IMR-90 (cell line): ENCODE measurements around the gene SEPTIN8. TPM values are rescaled to one million over a fixed set of nuclear protein-coding genes. Genes with fewer than 3 reads are reported as not detected.
"Not testable (repeated sequence)": the region's sequence is repeated elsewhere in the genome, so short reads cannot be mapped to it uniquely, and the experiment has no call there.

Source experiments
- ATAC-seq: fragments of 200-7000 bp; cut with Tn5 transposase; 2 replicates; pipeline ENCODE4 v1.9.1; 2020; ENCODE audit warnings: low read depth, mild to moderate bottlenecking, moderate library complexity
- BruUV-seq: library from RNA; stranded (reverse); fragments of 400-500 nt; replicated peaks from 2 replicates; lab custom pipeline; 2021; lab: Mats Ljungman, UMichigan
- CTCF ChIA-PET: fragments of 300-600 bp; formaldehyde crosslinking; extraction: SDS; loops from one replicate; lab custom pipeline; 2021; ENCODE audit warnings: antibody characterized with exemption; lab: Yijun Ruan, JAX
- POLR2A ChIA-PET: fragments of 300-600 bp; sonication (Branson Sonifier 250); formaldehyde crosslinking; loops from one replicate; lab custom pipeline; 2022; ENCODE audit warnings: antibody characterized with exemption; ENCODE audit not compliant: unreplicated experiment; lab: Charles Lee
- DNase-seq: peaks from one replicate; pipeline ENCODE4 v3.0.0; 2013
- H2AFZ ChIP-seq: replicated peaks from 2 replicates; pipeline ENCODE3; 2013; ENCODE audit warnings: low read length, mild to moderate bottlenecking; ENCODE audit not compliant: poor library complexity
- H2AK5ac ChIP-seq: 2 replicates; pipeline ENCODE4 v1.6.1; 2013; ENCODE audit warnings: low read depth, low read length, inconsistent platforms
- H2AK9ac ChIP-seq: replicated peaks from 2 replicates; pipeline ENCODE3; 2013; ENCODE audit warnings: mild to moderate bottlenecking, low read depth, low read length, moderate library complexity; ENCODE audit not compliant: poor library complexity
- H2BK120ac ChIP-seq: 2 replicates; pipeline ENCODE4 v1.6.1; 2013; ENCODE audit warnings: low read depth, low read length, inconsistent platforms
- H2BK15ac ChIP-seq: 3 replicates; pipeline ENCODE4 v1.6.1; 2013; ENCODE audit warnings: low read depth, low read length, inconsistent platforms
- H2BK20ac ChIP-seq: 2 replicates; pipeline ENCODE4 v1.6.1; 2013; ENCODE audit warnings: low read depth, mild to moderate bottlenecking, inconsistent platforms, low read length, moderate library complexity
- H2BK5ac ChIP-seq: 2 replicates; pipeline ENCODE4 v1.6.1; 2013; ENCODE audit warnings: mild to moderate bottlenecking, low read depth, low read length, inconsistent platforms; ENCODE audit not compliant: poor library complexity, severe bottlenecking
- H3K14ac ChIP-seq: replicated peaks from 2 replicates; pipeline ENCODE4 v1.6.1; 2013; ENCODE audit warnings: low read depth, low read length, inconsistent platforms
- H3K18ac ChIP-seq: 2 replicates; pipeline ENCODE4 v1.6.1; 2013; ENCODE audit warnings: low read depth, low read length, control low read depth
- H3K23ac ChIP-seq: 2 replicates; pipeline ENCODE4 v1.6.1; 2013; ENCODE audit warnings: low read depth, low read length, inconsistent platforms
- H3K27ac ChIP-seq: 2 replicates; pipeline ENCODE4 v1.5.1; 2013; ENCODE audit warnings: mild to moderate bottlenecking, control low read depth, low read length; ENCODE audit not compliant: insufficient read depth
- H3K27me3 ChIP-seq: 2 replicates; pipeline ENCODE4 v1.6.1; 2013; ENCODE audit warnings: low read length; ENCODE audit not compliant: control insufficient read depth, insufficient read depth
- H3K36me3 ChIP-seq: 2 replicates; pipeline ENCODE4 v1.6.1; 2013; ENCODE audit warnings: low read length, mixed read lengths; ENCODE audit not compliant: control insufficient read depth, insufficient read depth
- H3K4ac ChIP-seq: 2 replicates; pipeline ENCODE4 v1.6.1; 2013; ENCODE audit warnings: low read depth, low read length, inconsistent platforms
- H3K4me1 ChIP-seq: 2 replicates; pipeline ENCODE4 v1.6.1; 2013; ENCODE audit warnings: low read length, mixed read lengths; ENCODE audit not compliant: control insufficient read depth, insufficient read depth
- H3K4me2 ChIP-seq: 2 replicates; pipeline ENCODE4 v1.6.1; 2013; ENCODE audit warnings: low read depth, mild to moderate bottlenecking, control low read depth, low read length, moderate library complexity
- H3K4me3 ChIP-seq: 2 replicates; pipeline ENCODE4 v1.5.1; 2013; ENCODE audit warnings: low read depth, mild to moderate bottlenecking, control low read depth, low read length, moderate library complexity; ENCODE audit not compliant: insufficient read depth
- H3K56ac ChIP-seq: 2 replicates; pipeline ENCODE4 v1.6.1; 2013; ENCODE audit warnings: low read length, inconsistent platforms; ENCODE audit not compliant: insufficient read depth; ENCODE audit errors: extremely low read depth
- H3K79me1 ChIP-seq, 2 experiments: 2 replicates each; pipeline ENCODE4 v1.6.1; 2013; ENCODE audit warnings: low read length in 2 of 2, inconsistent platforms in 1 of 2, low read depth in 1 of 2
- H3K9ac ChIP-seq: 2 replicates; pipeline ENCODE4 v1.6.1; 2013; ENCODE audit warnings: low read depth, low read length, control low read depth
- H3K9me1 ChIP-seq: 2 replicates; pipeline ENCODE4 v1.6.1; 2013; ENCODE audit warnings: low read length, inconsistent platforms; ENCODE audit not compliant: insufficient read depth
- H3K9me3 ChIP-seq: 2 replicates; pipeline ENCODE4 v1.6.1; 2013; ENCODE audit warnings: low read length; ENCODE audit not compliant: control insufficient read depth, insufficient read depth
- H4K20me1 ChIP-seq: 2 replicates; pipeline ENCODE4 v1.6.1; 2013; ENCODE audit warnings: low read length, inconsistent platforms; ENCODE audit not compliant: insufficient read depth
- H4K5ac ChIP-seq: 2 replicates; pipeline ENCODE4 v1.6.1; 2013; ENCODE audit warnings: mild to moderate bottlenecking, low read depth, low read length, control low read depth
- H4K8ac ChIP-seq, 2 experiments: 2 replicates each; pipeline ENCODE4 v1.6.1; 2013; ENCODE audit warnings: low read depth in 2 of 2, low read length in 2 of 2, control low read depth in 1 of 2, inconsistent platforms in 1 of 2
- H4K91ac ChIP-seq: 2 replicates; pipeline ENCODE4 v1.6.1; 2013; ENCODE audit warnings: low read depth, low read length, inconsistent platforms; ENCODE audit not compliant: insufficient read depth
- WGBS, 2 experiments: methylation state at CpG; one replicate each; pipeline versions ENCODE4 v1.1.5 to v1.1.7; 2013; ENCODE audit warnings: missing lambda C conversion rate in 2 of 2; ENCODE audit not compliant: insufficient read length in 1 of 2; ENCODE audit errors: extremely low coverage in 2 of 2; 5-methylcytosine and 5-hydroxymethylcytosine counted together
- dilution Hi-C: fragments of 300-500 bp; cut with HindIII; formaldehyde crosslinking; loops from one replicate; pipeline ENCODE4 v1.14.3; 2018; ENCODE audit warnings: low sequenced_read_pairs; ENCODE audit not compliant: unreplicated experiment
- in situ Hi-C: fragments of 300-500 bp; cut with MboI; formaldehyde crosslinking; loops from 3 replicates; pipeline ENCODE4 v1.14.3; 2019; ENCODE audit warnings: low sequenced_read_pairs, inconsistent platforms, mixed read lengths
- intact Hi-C: fragments of 100-400 bp; cut with micrococcal nuclease; formaldehyde crosslinking; loops from 2 replicates; pipeline ENCODE4 v1.10.0; 2022
- polyA plus RNA-seq, 3 experiments: library from polyadenylated mRNA; depleted of rRNA; stranded (reverse); fragments of >200 nt; gene quantifications; 2 replicates each; pipeline ENCODE4 v1.2.3, GENCODE V29; 2012; ENCODE audit warnings: low replicate concordance in 1 of 3
- total RNA-seq: library from RNA; depleted of rRNA; stranded (reverse); fragments of >200 nt; gene quantifications from 2 replicates; pipeline ENCODE4 v1.2.3, GENCODE V29; 2012

SEPTIN8 gene
- total and polyA plus RNA-seq, 2 of the 4 experiments (the other 2 are of a cell fraction), result 56.2 to 67.2 TPM

DNA sequence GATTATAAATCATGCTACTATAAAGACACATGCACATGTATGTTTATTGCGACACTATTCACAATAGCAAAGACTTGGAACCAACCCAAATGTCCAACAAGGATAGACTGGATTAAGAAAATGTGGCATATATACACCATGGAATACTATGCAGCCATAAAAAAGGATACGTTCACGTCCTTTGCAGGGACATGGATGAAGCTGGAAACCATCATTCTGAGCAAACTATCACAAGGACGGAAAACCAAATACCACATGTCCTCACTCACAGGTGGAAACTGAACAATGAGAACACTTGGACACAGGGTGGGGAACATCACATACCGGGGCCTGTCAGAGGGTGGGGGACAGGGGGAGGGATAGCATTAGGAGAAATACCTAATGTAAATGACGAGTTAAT is 28.8 kb upstream of the SEPTIN8 start:
- DNase-seq, H4K20me1 ChIP-seq, H3K36me3 ChIP-seq, BruUV-seq, H2BK5ac ChIP-seq, H3K56ac ChIP-seq, in situ Hi-C loops, H2BK20ac ChIP-seq, POLR2A ChIA-PET, H2AK5ac ChIP-seq, H3K4ac ChIP-seq, intact Hi-C loops, dilution Hi-C loops, H2AK9ac ChIP-seq, H3K9me3 ChIP-seq, H3K4me3 ChIP-seq, H4K5ac ChIP-seq, H4K8ac ChIP-seq, H3K4me2 ChIP-seq, H3K79me1 ChIP-seq, H2BK120ac ChIP-seq, H3K14ac ChIP-seq, CTCF ChIA-PET, H2BK15ac ChIP-seq, H4K91ac ChIP-seq, H2AFZ ChIP-seq, H3K27ac ChIP-seq, H3K9me1 ChIP-seq, H3K4me1 ChIP-seq, H3K18ac ChIP-seq, H3K23ac ChIP-seq, H3K9ac ChIP-seq, ATAC-seq: not testable (repeated sequence)
- H3K27me3 ChIP-seq, result peaks cover 27% of the 10 kb centered on the region
- no CpG with 5 or more reads among the region's 6 CpGs for WGBS, 2 experiments

DNA sequence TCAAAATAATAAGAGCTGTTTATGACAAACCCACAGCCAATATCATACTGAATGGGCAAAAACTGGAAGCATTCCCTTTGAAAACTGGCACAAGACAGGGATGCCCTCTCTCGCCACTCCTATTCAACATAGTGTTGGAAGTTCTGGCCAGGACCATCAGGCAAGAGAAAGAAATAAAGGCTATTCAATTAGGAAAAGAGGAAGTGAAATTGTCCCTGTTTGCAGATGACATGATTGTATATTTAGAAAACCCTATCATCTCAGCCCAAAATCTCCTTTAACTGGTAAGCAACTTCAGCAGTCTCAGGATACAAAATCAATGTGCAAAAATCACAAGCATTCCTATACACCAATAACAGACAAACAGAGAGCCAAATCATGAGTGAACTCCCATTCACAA is 27.2 kb upstream of the SEPTIN8 start:
- ATAC-seq, H3K27ac ChIP-seq, H3K4me1 ChIP-seq, H3K18ac ChIP-seq, in situ Hi-C loops, H2BK15ac ChIP-seq, H2BK20ac ChIP-seq, H3K14ac ChIP-seq, CTCF ChIA-PET, H4K5ac ChIP-seq, H3K4me3 ChIP-seq, H3K4ac ChIP-seq, H3K9ac ChIP-seq, H2BK5ac ChIP-seq, dilution Hi-C loops, H2AFZ ChIP-seq, H2AK9ac ChIP-seq, H4K20me1 ChIP-seq, H2BK120ac ChIP-seq, H3K9me1 ChIP-seq, DNase-seq, H3K9me3 ChIP-seq, H4K91ac ChIP-seq, H3K23ac ChIP-seq, H3K56ac ChIP-seq, BruUV-seq, H3K4me2 ChIP-seq, H3K79me1 ChIP-seq, H2AK5ac ChIP-seq, intact Hi-C loops, H3K36me3 ChIP-seq, POLR2A ChIA-PET, H4K8ac ChIP-seq: not testable (repeated sequence)
- H3K27me3 ChIP-seq, result peaks cover 22% of the 10 kb centered on the region
- no CpG with 5 or more reads among the region's 1 CpG for WGBS, 2 experiments
